ENCODE measurements around the gene MYADML2.
"Not testable (repeated sequence)": the region's sequence is repeated elsewhere in the genome, so short reads cannot be mapped to it uniquely, and the experiment has no call there.

MYADML2 gene

DNA sequence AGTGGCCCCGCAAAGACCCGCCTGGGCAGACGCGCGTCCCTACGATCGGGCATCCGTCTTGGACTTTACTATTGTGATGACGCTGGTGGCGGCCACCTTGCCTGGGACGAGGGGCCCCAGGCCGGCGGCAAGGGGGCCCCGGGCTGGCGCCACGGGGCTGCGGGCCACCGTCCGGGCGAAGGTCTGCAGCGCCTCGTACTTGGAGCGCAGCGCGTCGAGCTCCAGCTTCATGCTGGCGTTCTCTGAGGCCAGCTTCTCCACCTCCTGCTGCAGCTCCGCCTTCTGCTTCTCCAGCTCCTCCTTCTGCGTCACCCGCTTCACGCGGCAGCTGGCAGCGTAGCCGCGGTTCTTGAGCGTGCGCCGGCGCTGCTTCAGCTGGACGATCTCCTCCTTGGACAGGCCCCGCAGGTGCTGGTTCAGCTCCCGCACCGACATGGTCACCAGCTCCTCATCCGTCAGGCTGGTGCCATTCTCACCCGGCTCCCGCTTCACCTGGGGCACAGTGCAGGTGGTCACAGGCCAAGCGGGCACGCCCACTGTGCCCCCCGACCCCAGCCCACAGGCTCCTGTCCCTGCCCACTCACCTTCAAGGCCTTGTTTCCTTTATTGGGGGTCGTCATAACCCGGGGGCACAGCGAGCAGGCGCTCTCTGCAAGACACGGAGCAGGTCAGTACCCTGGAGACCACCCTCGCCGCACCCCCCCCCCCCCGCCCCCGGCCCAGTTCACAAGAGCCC lies 24.3 kb downstream of the MYADML2 start:
- DNase-seq, result no peak

- DNase-seq, result no peak
Measured at GRCh38 chr17:81921996-81922565, 25.0 kb downstream of the MYADML2 start.

DNA sequence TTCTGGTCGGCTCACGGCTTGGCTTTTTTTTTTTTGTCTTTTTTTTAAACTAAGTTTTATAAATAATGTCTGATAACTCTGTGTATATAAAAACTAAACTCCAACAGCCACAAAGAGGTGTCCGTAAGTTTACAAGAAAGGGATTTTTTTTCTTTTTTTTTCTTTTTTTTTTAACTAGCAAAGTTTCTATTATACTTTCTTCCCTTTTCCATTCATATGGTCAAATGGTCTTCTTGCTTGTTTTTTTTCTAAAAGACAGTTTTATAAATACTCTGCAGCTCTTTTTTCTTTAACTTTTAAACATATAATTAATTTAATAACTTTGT lies 25.5 kb downstream of the MYADML2 start:
- no peak for DNase-seq

GRCh38 chr17:81920612-81921536 lies 26.2 kb downstream of the MYADML2 start:
- DNase-seq, result no peak

DNA sequence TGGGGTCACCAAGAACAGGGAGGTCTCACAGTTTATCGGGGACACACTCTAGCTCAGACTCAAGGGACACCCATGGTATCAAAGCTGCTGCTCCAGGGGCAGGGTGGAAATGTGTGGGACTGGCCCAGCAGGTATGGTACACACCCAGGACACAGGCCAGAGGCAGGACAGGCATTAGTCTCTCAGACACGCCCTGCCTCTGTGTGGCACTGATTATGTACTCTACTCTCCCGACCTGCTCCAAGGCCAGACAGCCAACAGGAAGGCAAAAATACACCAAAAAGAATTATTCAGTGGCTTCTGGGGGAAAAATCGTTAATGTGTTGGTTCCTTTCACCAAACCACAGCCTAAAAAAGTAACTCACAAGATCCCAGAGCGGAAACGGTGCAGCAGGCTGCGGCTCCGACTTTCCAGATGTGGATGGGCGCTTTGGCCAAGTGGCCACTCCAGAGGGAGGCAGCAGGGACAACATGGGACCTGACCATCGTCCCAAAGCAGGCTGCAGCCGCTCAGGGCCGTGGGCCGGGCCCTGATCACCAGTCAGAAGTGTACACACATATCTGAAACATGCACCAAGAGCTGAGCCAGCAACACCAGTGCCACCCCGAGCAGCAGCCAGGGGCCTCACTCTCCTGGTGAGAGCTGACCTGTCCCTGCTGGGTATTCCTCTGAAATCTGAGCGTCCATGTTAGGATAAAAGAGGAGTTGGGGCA lies 28.0 kb downstream of the MYADML2 start:
- DNase-seq, result no peak

- not testable (repeated sequence) for DNase-seq
Measured at GRCh38 chr17:81918333-81918669, 28.7 kb downstream of the MYADML2 start.

GRCh38 chr17:81917565-81918332 lies 29.3 kb downstream of the MYADML2 start, which contains the start of gene SIRT7:
Gene SIRT7, minus strand, starts transcription at chr17:81918176. Its CDS starts 45 bp downstream, at chr17:81918131.
- DNase-seq, result peak; percentile 81

- no peak for DNase-seq
Measured at GRCh38 chr17:81916234-81917001, 30.6 kb downstream of the MYADML2 start.

GRCh38 chr17:81915331-81915730 lies 31.7 kb downstream of the MYADML2 start:
- DNase-seq, result no peak

DNA sequence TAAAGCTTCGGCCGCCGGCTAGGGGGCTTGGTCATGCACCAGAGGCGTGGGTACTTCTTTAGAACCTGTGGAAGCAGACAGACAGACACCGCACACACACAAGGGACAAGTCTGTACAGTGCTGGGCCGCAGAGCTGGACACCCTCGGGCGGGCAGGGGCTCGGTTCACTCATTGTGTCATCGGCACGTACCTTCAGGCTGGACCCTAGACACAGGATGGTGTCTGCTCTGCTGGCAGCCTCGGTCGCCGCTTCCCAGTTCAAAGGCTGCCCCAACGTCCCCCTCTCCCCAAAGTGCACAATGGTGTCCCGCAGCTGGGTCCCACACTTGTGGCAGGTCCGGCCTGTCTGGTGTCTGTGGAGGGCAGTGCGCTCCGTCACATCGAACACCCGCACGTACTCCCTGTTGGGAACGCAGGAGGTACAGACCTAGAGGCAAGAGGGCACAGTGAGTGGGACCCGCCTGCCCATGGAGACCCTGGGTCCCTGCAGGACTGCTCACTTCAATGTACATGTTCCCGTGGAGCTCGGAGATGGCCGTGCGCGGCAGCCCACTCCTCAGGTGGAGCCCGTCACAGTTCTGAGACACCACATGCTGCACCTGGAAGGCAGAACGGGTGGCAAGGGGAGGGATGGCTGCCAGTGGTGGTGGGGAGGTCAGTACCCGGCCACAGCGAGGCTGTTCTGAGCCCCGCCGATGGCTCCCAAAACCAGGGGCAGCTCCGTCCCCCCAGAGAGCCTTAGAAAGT lies 32.8 kb downstream of the MYADML2 start:
- DNase-seq, result no peak

GRCh38 chr17:81913394-81914102 lies 33.5 kb downstream of the MYADML2 start:
- DNase-seq, result no peak

- DNase-seq, result no peak
Measured at GRCh38 chr17:81912441-81913309, 34.4 kb downstream of the MYADML2 start.

DNA sequence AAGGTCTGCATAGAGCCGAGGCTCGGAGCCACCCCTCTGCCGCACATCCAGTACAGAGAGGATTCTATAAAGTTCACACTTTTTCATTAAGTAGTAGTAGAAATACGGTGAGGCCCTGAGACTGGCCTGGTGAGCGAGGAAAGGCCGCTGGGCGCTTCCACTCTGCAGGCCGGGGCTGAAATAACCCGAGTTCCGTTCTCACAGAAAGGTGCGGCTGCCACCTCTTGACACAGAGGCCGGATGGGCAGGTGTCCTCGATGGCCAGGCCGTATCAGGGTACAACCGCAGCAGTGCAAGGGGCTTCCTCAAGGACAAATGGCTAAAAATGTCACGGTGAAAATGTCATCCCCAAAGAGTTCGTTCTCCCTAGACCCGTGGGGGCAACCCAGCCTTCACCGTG lies 35.1 kb downstream of the MYADML2 start:
- DNase-seq, result no peak

- peak; percentile 96 for DNase-seq
Measured at GRCh38 chr17:81911277-81911961, 35.6 kb downstream of the MYADML2 start, which contains the start of gene PCYT2. Gene PCYT2, minus strand, starts transcription at chr17:81911399. Its CDS starts 44 bp downstream, at chr17:81911355.

DNA sequence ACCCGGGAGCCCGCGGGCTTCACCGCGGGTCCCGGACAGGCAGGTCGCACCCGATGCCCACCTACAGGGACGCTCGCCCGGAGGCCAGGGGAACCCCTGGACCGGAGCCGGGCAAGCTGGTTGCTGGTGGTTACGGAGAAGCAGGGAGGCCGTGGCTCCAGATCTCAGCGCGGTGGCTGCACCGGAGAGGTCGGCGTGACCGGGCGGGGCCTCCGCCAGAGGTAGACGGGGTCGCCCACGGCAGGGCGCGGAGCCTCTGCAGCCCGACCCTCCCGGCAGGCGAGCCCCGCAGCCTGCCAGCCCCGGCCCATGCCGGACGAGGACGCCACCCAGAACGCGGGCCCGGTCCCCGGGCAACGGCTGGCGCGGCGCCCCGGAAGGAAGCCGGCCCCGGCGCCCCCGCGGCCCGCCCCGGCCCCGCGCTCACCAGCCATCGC lies 36.2 kb downstream of the MYADML2 start:
- DNase-seq, result peak; percentile 46

DNA sequence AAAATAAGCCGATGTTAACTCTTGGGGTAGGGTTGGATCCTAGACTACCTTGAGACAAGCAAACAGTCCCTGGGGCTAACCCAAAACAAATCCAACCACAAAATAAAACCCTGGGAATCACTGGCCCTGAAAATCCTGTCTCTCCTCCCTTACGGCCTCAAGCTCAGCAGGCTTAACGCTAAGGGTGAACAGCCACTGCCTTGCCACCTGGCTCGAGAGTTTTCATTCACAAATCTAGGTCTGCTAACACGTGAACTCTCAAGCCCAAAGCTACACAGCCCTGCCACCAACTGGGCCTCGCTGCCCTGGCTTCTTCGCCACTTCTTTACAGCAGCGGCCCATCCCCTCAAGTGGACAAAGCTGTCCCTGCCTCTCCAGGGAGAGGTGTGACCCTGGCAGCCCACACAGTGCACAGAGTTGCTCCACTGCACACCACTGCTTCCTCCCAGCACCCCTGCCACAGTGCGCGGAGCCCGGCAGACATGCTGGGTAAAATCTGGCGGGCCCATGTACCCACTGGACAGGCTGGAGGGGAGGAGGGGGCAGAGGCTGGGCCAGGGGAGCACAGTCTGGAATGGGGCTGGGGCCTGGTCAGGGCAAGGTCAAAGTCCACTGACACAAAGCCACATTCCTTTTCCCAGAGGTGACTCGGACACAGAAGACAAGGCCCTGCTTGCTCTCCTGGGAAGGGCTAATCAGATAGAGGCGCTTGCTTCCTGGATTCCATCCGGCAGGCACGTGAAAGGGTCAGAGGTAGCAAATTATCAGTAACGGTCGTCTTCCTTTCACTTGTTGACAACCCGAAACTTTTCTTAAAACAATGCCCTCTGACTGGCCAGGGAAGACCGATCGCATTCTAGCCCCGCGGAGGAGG lies 36.8 kb downstream of the MYADML2 start:
- DNase-seq, result no peak

DNA sequence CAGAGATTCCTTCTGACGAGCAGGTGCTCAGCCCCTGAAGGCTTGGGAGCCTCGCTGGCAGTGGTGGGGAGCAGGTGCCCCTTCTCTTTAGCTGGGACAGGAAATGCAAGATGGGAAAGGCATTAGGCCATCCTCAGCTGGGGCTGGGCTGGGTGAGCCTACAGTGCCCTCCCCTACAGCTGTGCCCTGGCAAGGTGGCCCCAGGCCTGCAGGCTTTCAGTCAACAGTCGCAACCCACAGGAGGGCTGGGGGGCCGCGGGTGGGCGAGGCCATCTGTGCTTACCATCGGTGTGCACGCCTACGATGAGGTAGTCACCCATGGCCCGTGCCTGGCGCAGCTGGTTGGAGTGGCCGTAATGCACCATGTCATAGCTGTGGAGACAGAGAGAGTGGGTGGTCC lies 37.8 kb downstream of the MYADML2 start:
- no peak for DNase-seq

Data from stimulated activated CD4-positive, alpha-beta T cell treated with anti-CD3 and anti-CD28 coated beads, Interleukin-15, amount 100 ng/mL, for 24 hours (primary cell).